Kidney capillary endothelial cell (primary cell): ENCODE data around the gene TRMT61A.

Experiments used
- DNase-seq: peaks from one replicate; pipeline ENCODE4 v3.0.0-alpha.2; 2018; ENCODE audit warnings: low spot score

TRMT61A gene

DNA sequence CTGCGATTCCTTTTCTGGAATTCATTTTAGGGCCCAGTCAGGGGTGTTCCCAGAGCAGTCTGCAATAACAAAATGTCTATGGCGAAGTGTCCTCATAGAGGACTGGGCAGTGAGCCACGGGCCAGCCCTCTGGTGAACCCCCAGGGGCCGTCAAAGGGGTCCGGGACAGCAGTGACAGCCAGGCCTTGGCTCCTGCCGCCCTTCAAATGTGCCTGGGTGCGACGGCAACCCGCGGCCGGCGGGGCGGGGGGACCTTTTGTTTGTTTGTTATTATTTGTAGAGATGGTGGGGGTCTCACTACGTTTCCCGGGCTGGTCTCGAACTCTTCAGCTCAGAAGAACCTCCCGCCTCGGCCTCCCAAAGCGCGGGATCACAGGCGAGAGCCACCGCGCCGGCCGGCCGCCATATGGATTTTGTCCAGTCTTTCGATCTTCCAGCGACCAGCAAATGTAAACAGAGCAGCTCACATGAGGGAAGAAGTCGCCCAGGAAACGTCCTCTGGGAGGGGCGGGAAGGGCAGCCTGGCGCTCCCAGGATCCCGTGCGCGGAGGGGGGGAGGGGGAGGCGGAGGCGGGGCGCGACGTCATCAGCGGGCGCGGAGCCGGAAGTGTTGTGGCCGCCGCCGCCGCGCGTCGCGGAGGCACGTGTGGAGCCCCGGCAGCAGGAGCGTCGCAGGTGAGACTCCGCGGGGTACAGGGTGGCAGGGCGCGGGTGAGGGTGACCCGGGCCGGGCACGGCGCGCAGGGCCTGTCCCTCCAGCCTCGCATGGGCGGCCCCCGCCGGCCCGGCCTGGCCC, at the start of gene TRMT61A:
Gene TRMT61A (plus strand): TSS at position 610 of the 796 bp plus-strand sequence. CDS start 783 bp downstream, outside the sequence.
- DNase-seq: peak; percentile 56

DNA sequence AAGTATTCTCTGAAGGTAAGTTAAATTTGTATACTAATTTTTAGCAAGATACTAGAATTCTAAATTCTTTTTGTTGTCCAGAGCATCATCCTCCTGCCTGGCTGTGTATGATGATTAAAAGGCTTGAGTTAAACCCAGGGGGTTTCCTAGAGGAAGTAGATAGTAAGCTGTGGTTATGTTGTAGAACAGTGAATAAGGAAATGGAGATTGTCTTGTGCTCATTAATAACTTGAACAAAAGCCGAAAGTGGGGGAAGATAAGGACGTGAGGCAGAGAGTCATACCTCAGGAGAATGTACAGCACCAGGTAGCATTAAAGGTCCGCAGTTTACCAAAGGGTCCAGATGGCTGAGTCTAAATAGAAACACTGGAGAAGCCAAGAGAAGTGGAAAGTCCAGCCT, 48.4 kb upstream of the TRMT61A start:
- DNase-seq: no peak

DNA sequence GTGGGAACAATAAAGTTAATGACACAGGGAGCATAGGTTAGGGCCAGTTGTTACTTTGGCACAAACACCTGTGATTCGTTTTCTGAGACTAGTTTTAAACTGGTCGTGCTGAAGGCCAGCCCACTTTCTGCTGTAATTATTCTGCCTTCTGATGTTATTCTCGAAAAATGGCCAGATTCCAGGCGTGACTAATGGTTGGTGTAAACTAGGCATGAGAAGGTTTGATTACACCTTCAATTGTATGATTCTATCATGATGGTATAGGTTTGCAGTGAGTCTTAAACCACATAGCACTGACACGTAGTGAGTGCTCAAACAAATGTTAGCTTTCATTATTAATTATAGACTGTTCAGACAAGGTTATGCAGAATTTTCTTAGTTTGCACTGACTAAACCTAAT, 45.4 kb upstream of the TRMT61A start:
- no peak for DNase-seq

DNA sequence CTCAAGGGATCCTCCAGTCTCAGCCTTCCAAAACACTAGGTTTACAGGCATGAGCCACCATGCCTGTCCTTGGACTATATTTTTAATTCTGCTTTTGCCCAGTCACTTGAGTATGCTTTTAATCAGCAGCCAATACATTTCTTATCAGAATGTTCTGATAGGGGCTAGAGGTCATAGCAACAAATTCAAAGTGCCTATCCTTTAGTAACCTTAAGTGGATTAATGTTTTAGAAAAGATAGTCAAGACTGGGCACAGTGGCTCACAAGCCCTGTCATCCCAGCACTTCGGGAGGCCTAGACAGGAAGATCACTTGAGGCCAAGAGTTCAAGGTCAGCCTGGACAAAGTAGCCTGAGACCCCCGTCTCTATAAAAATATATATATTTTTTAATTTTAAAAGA, 43.5 kb upstream of the TRMT61A start:
- no peak for DNase-seq

- no peak for DNase-seq
Observed at GRCh38 chr14:103488071-103488470, 40.9 kb upstream of the TRMT61A start.

GRCh38 chr14:103488960-103489359, 40.0 kb upstream of the TRMT61A start:
- no peak for DNase-seq

DNA sequence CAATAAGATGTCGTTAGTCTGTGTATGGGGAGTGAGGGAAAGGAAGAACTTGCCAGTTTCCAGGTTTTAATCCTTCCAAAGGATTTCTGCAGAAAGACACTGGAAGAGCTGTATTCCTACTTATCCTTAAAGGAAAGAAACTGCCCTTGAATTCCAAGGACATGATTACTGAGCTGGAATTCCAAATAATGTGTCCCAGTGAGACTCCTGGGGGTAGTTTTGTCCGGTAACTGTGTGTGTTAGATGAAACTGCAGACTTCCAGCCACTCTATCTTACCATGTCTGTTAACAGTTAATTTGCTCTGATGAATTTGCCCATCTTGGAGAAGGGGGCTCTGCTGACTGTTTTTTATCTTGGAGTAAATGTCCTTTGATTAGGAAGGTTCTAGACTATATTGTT, 39.4 kb upstream of the TRMT61A start:
- no peak for DNase-seq

- DNase-seq: no peak
Observed at GRCh38 chr14:103491691-103492090, 37.3 kb upstream of the TRMT61A start.

DNA sequence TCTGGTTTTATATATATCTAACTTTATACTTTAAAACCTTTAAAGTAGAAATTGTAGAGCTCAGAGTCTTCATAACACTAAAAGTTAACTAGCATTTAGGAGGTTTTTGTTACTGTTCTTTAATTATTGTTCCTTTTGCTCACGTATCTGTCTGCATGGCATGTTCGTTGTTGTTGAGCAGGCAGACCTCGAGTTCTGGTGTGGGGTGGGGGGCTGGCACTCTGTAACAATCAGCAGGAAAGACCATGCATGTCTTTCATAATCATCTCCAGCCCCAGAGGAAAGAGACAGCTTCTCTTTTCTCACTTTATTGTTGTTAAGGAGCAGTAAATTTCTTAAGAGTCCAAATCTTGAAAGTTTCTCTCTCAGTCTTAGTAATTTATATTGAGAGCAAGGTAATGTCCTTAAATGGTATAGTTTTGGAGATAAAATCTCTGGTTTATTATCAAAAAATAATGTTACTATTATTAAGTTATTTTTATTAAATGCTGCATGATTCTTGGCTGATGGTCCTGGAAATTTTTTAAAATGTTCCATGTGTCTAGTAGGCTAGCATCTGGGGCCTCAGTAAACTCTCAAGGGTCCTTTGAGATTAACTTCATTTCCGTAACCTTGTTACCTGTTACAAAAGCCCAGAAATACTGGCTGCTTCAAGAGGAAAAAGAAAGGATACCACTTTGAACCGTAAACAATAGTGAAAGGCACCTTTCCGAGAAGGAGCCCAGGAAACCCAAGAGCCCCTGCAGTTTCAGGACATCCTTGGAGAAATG, 36.7 kb upstream of the TRMT61A start:
- DNase-seq: no peak

GRCh38 chr14:103495854-103496253, 33.1 kb upstream of the TRMT61A start:
- no peak for DNase-seq

DNA sequence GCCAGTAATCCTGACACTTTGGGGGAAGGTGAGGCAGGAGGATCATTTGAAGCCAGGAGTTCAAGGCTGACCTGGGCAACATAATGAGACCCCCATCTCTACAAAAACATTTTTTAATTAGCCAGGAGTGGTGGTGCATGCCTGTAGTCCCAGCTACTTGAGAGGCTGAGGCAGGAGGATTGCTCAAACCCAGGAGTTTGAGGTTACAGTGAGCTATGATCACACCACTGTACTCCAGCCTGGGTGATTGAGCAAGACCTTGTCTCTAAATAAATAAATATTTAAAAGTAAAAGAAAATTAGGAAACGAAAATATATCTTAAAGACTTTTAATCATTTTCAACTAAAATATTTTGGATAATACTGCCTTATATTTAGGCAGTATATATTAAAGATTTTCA, 32.2 kb upstream of the TRMT61A start:
- DNase-seq: no peak

- DNase-seq: no peak
Observed at GRCh38 chr14:103499709-103500108, 29.3 kb upstream of the TRMT61A start.

DNA sequence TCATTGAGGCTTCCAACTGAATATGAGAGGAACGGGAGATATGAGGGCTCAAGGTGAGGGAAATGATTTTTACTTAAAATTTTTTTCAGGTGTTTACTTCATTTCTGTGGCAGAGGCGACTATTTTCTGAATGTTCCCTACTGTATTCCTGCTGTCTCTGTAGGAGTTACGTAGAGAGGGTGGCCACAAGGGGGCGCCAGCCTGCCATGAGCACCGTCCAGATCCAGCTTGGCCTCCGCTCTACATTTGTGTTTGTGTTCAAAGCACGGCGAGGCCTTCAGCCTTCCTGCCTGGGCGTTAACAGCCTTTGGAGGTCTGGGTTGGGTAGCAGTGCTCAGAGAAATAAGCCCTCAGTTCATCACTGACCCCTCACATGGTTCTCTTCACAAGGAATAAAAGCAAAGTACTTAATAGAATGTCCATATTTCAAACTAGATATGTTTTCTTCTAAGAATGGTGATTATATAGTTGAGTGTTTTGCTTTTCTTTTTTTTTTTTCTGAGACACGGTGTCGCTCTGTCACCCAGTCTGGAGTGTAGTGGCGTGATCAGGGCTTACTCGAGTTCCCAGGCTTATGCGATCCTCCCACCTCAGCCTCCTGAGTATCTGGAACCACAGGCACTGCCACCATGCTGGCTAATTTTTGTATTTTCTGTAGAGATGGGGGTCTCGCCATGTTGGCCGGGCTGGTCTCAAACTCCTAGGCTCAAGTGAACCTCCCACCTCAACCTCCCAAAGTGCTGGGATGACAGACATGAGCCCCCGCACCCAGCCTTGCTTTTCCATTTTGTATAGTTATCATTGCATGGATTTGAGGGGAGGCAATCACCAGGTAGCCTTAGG, 28.6 kb upstream of the TRMT61A start:
- DNase-seq: peak; percentile 72

DNA sequence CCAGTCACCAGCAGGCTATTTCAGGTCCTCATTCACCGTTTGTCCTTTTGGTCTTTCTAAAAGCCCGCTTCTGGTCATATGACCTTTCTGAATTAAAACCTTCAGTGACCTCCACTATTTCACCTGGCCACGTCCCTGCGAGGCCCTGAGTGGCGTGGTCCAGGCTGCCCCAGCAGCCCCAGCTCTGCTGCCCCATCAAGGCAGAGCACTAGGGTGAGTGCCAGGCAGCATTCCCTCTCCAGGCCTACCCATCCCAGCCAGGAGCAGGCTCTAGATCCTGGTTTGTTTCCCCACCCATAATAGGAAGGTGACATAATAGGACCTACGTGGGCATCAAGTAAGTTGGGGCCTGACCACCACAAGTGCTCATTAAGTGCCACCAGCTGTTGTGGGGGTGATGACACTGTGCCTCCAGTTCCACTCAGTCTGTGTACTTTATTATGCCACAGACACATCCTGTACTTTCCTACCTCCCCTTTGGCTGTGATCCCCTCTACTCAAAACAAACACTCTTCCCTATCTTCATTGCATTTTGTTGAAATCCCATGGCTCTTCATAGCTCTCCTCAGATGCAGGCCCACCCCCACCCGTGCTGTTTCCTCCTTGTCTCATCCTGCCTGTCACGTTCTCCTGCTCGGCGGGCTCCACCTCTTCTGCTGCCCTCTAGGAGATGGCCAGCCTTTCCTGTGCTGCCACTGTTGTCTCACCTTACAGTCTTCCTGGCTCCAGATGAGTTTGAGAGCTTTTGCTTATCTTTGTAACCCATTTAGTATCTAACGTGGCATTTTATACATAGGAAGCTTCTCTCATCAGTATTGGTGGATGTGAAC, 27.7 kb upstream of the TRMT61A start:
- DNase-seq: no peak

GRCh38 chr14:103501921-103502669, 26.9 kb upstream of the TRMT61A start:
- DNase-seq: no peak

GRCh38 chr14:103502877-103503276, 26.1 kb upstream of the TRMT61A start:
- no peak for DNase-seq

GRCh38 chr14:103503296-103503695, 25.7 kb upstream of the TRMT61A start:
- DNase-seq: no peak

- DNase-seq: no peak
Observed at GRCh38 chr14:103504991-103505565, 23.9 kb upstream of the TRMT61A start.

DNA sequence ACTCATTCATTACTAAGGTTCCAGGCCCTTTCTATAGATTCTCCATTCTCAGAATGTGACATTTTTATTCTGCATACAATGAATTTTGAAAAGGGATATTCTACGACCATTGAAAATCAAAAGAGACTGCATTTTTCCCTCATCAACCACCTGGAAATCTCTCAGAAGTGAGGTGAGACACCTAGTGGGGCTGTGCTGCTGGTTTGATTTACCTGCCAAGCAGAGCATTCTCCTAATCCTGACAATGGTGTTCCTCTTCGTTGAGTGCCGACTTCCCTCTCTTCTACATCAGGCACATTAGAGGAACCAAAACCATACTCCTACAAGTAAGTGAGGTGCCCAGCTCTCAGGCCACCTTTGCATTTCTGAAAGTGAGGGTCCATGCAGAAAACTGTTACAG, 21.2 kb upstream of the TRMT61A start:
- DNase-seq: no peak

- no peak for DNase-seq
Observed at GRCh38 chr14:103508521-103509329, 20.3 kb upstream of the TRMT61A start.
